HG02571 (cell line): Measurements from ENCODE around the gene MRPL38.

Experiments
- ATAC-seq: cut with Tn5 transposase; IDR thresholded peaks from one replicate; pipeline ENCODE4 v1.9.1; 2021; ENCODE audit warnings: mild to moderate bottlenecking, moderate library complexity; ENCODE audit not compliant: unreplicated experiment

MRPL38 gene

GRCh38 chr17:75904749-75905521 is at the start of gene MRPL38:
Gene MRPL38, minus strand, starts transcription at chr17:75904884. Its CDS starts 9 bp downstream, at chr17:75904875.
- ATAC-seq, result peak; percentile 91

GRCh38 chr17:75950855-75951554 is 46.3 kb upstream of the MRPL38 start:
- no peak for ATAC-seq

GRCh38 chr17:75950421-75950820 is 45.7 kb upstream of the MRPL38 start:
- no peak for ATAC-seq

- ATAC-seq, result no peak
Measured at GRCh38 chr17:75945211-75945610, 40.5 kb upstream of the MRPL38 start.

- ATAC-seq, result no peak
Measured at GRCh38 chr17:75943491-75943890, 38.8 kb upstream of the MRPL38 start.

- ATAC-seq, result no peak
Measured at GRCh38 chr17:75942473-75942872, 37.8 kb upstream of the MRPL38 start.

- no peak for ATAC-seq
Measured at GRCh38 chr17:75941442-75941819, 36.7 kb upstream of the MRPL38 start.

GRCh38 chr17:75940727-75941441 is 36.2 kb upstream of the MRPL38 start, which contains the start of gene FBF1:
Gene FBF1, minus strand, starts transcription at chr17:75941042. Its CDS starts 2,893 bp downstream, at chr17:75938149.
- peak; percentile 96 for ATAC-seq

- no peak for ATAC-seq
Measured at GRCh38 chr17:75937652-75938051, 33.0 kb upstream of the MRPL38 start.

- ATAC-seq, result no peak
Measured at GRCh38 chr17:75933808-75934207, 29.1 kb upstream of the MRPL38 start.

- no peak for ATAC-seq
Measured at GRCh38 chr17:75932852-75933251, 28.2 kb upstream of the MRPL38 start.

- ATAC-seq, result no peak
Measured at GRCh38 chr17:75931062-75931461, 26.4 kb upstream of the MRPL38 start.

GRCh38 chr17:75927286-75927922 is 22.7 kb upstream of the MRPL38 start:
- no peak for ATAC-seq

GRCh38 chr17:75926456-75926855 is 21.8 kb upstream of the MRPL38 start:
- ATAC-seq, result no peak

- ATAC-seq, result no peak
Measured at GRCh38 chr17:75925912-75926311, 21.2 kb upstream of the MRPL38 start.

- ATAC-seq, result no peak
Measured at GRCh38 chr17:75925103-75925502, 20.4 kb upstream of the MRPL38 start.

- ATAC-seq, result no peak
Measured at GRCh38 chr17:75922963-75923874, 18.5 kb upstream of the MRPL38 start.

- no peak for ATAC-seq
Measured at GRCh38 chr17:75922173-75922961, 17.7 kb upstream of the MRPL38 start.

GRCh38 chr17:75921596-75921995 is 16.9 kb upstream of the MRPL38 start:
- no peak for ATAC-seq
